Measurements from ENCODE around the gene UNC5C. TPM values are rescaled to one million over a fixed set of nuclear protein-coding genes. Genes with fewer than 3 reads are reported as not detected.

The UNC5C gene
- total and polyA plus RNA-seq, 2 donors (not counting 1 experiment from before 2014, with no cell fraction given) = 2.0 to 11.6 TPM

GRCh38 chr4:95371476-95372224, 177.1 kb downstream of the UNC5C start:
- TF ChIP-seq EZH2 (IDR thresholded peaks at IDR 0.05; ENCODE audit: low read length, missing control alignments) (no peak), CTCF (conservative IDR thresholded peaks at IDR 0.05 in 1 of 2, IDR thresholded peaks at IDR 0.05 in 1 of 2; ENCODE audit: low read depth in 1 of 2, low read length in 2 of 2) (no peak)
- Histone ChIP-seq H3K9ac (ENCODE audit: insufficient read depth, low read length) (no peak overlapping the region), H3K27ac (ENCODE audit: insufficient read depth, low read length) (no peak overlapping the region), H2AFZ (ENCODE audit: low read length) (no peak overlapping the region), H3K79me2 (ENCODE audit: control insufficient read depth, insufficient read depth, low read length) (no peaks in the 10 kb centered on the region), H3K36me3 (ENCODE audit: control insufficient read depth, insufficient read depth, low read length) (no peaks in the 10 kb centered on the region), H3K4me2 (ENCODE audit: extremely low read depth, insufficient read depth, low read length) (no peak overlapping the region), H3K9me3 (ENCODE audit: control insufficient read depth, insufficient read depth, low read depth, low read length) (no peaks in the 10 kb centered on the region), H3K4me1 (ENCODE audit: control insufficient read depth, extremely low read depth, insufficient read depth, low read length) (no peaks in the 10 kb centered on the region), H3K4me3 (replicated peaks in 1 of 4; ENCODE audit: control extremely low read depth in 1 of 4, insufficient read depth in 1 of 4, low read depth in 3 of 4, low read length in 4 of 4) (no peak overlapping the region), H3K27me3 (ENCODE audit: control insufficient read depth, insufficient read depth, low read length) (no peaks in the 10 kb centered on the region), H4K20me1 (ENCODE audit: control insufficient read depth, extremely low read depth, insufficient read depth, low read length) (no peaks in the 10 kb centered on the region)
- no peak for DNase-seq (ENCODE audit: low read depth in 2 of 2)

GRCh38 chr4:95367824-95368223, 180.9 kb downstream of the UNC5C start:
- no peak for DNase-seq (ENCODE audit: low read depth in 2 of 2)
- no peak overlapping the region for H2AFZ ChIP-seq (ENCODE audit: low read length)
- no peak for TF ChIP-seq EZH2 (IDR thresholded peaks at IDR 0.05; ENCODE audit: low read length, missing control alignments)
- TF ChIP-seq CTCF (conservative IDR thresholded peaks at IDR 0.05 in 1 of 2, IDR thresholded peaks at IDR 0.05 in 1 of 2; ENCODE audit: low read depth in 1 of 2, low read length in 2 of 2) = no peak

GRCh38 chr4:95363966-95364365, 184.8 kb downstream of the UNC5C start:
- no peaks in the 10 kb centered on the region for H3K4me1 ChIP-seq (ENCODE audit: control insufficient read depth, extremely low read depth, insufficient read depth, low read length)
- no peaks in the 10 kb centered on the region for H3K36me3 ChIP-seq (ENCODE audit: control insufficient read depth, insufficient read depth, low read length)
- H3K27ac ChIP-seq (ENCODE audit: insufficient read depth, low read length) = no peak overlapping the region
- no peak overlapping the region for H3K4me2 ChIP-seq (ENCODE audit: extremely low read depth, insufficient read depth, low read length)
- H3K9me3 ChIP-seq (ENCODE audit: control insufficient read depth, insufficient read depth, low read depth, low read length) = no peaks in the 10 kb centered on the region
- no peaks in the 10 kb centered on the region for H3K79me2 ChIP-seq (ENCODE audit: control insufficient read depth, insufficient read depth, low read length)
- H3K27me3 ChIP-seq (ENCODE audit: control insufficient read depth, insufficient read depth, low read length) = no peaks in the 10 kb centered on the region
- H4K20me1 ChIP-seq (ENCODE audit: control insufficient read depth, extremely low read depth, insufficient read depth, low read length) = no peaks in the 10 kb centered on the region
- peak in 1 of 2 donors; percentile 40 for DNase-seq (ENCODE audit: low read depth in 2 of 2)
- TF ChIP-seq CTCF (conservative IDR thresholded peaks at IDR 0.05 in 1 of 2, IDR thresholded peaks at IDR 0.05 in 1 of 2; ENCODE audit: low read depth in 1 of 2, low read length in 2 of 2) (no peak), EZH2 (IDR thresholded peaks at IDR 0.05; ENCODE audit: low read length, missing control alignments) (no peak)
- no peak overlapping the region for H2AFZ ChIP-seq (ENCODE audit: low read length)
- H3K4me3 ChIP-seq (replicated peaks in 1 of 4; ENCODE audit: control extremely low read depth in 1 of 4, insufficient read depth in 1 of 4, low read depth in 3 of 4, low read length in 4 of 4) = no peak overlapping the region
- H3K9ac ChIP-seq (ENCODE audit: insufficient read depth, low read length) = no peak overlapping the region

More at GRCh38 chr4:95367824-95368223, 180.9 kb downstream of the UNC5C start:
- Histone ChIP-seq H3K27ac (ENCODE audit: insufficient read depth, low read length) (no peak overlapping the region), H3K9ac (ENCODE audit: insufficient read depth, low read length) (no peak overlapping the region), H3K4me2 (ENCODE audit: extremely low read depth, insufficient read depth, low read length) (no peak overlapping the region), H3K4me1 (ENCODE audit: control insufficient read depth, extremely low read depth, insufficient read depth, low read length) (no peaks in the 10 kb centered on the region), H3K36me3 (ENCODE audit: control insufficient read depth, insufficient read depth, low read length) (no peaks in the 10 kb centered on the region), H4K20me1 (ENCODE audit: control insufficient read depth, extremely low read depth, insufficient read depth, low read length) (no peaks in the 10 kb centered on the region), H3K79me2 (ENCODE audit: control insufficient read depth, insufficient read depth, low read length) (no peaks in the 10 kb centered on the region), H3K9me3 (ENCODE audit: control insufficient read depth, insufficient read depth, low read depth, low read length) (no peaks in the 10 kb centered on the region), H3K4me3 (replicated peaks in 1 of 4; ENCODE audit: control extremely low read depth in 1 of 4, insufficient read depth in 1 of 4, low read depth in 3 of 4, low read length in 4 of 4) (no peak overlapping the region), H3K27me3 (ENCODE audit: control insufficient read depth, insufficient read depth, low read length) (no peaks in the 10 kb centered on the region)

All from fibroblast of lung (primary cell).